Caco-2 (cell line): Measurements from ENCODE around the gene LGR6. TPM values are rescaled to one million over a fixed set of nuclear protein-coding genes. Genes with fewer than 3 reads are reported as not detected.

Experiments
- BruUV-seq: library from RNA; stranded (reverse); fragments of 400-500 nt; replicated peaks from 2 replicates; lab custom pipeline; 2021; lab: Mats Ljungman, UMichigan
- CTCF ChIA-PET: fragments of 300-600 bp; sonication (Branson Sonifier 250); formaldehyde crosslinking; loops from one replicate; lab custom pipeline; 2022; ENCODE audit warnings: antibody characterized with exemption; lab: Charles Lee
- POLR2A ChIA-PET: fragments of 300-600 bp; sonication (Branson Sonifier 250); formaldehyde crosslinking; loops from one replicate; lab custom pipeline; 2022; ENCODE audit warnings: antibody characterized with exemption; lab: Charles Lee
- DNase-seq, 2 experiments: peaks; one replicate each; pipeline versions ENCODE4 v3.0.0 to v3.0.0-alpha.2; 2020 to 2022
- H3K27me3 ChIP-seq: replicated peaks from 2 replicates; pipeline ENCODE4 v1.6.0; 2011; ENCODE audit warnings: low read length; ENCODE audit not compliant: control insufficient read depth, insufficient read depth
- H3K36me3 ChIP-seq: 2 replicates; pipeline ENCODE4 v1.5.1; 2011; ENCODE audit warnings: low read length; ENCODE audit not compliant: control insufficient read depth, insufficient read depth
- H3K4me1 ChIP-seq: fragments of 250-450 bp; sonication (Bioruptor Pico); 2 replicates; pipeline ENCODE4 v1.5.1; 2020; ENCODE audit warnings: mild to moderate bottlenecking
- H3K4me3 ChIP-seq: 2 replicates; pipeline ENCODE4 v1.5.1; 2011; ENCODE audit warnings: low read depth, mild to moderate bottlenecking, control low read depth, low read length
- H3K9me3 ChIP-seq: fragments of 250-450 bp; sonication (Bioruptor Pico); 2 replicates; pipeline ENCODE4 v1.5.1; 2020; ENCODE audit warnings: mild to moderate bottlenecking, moderate library complexity
- H3K27ac Mint-ChIP-seq: one replicate; pipeline ENCODE4 v1.8.0; 2022; ENCODE audit warnings: mixed read lengths; ENCODE audit not compliant: unreplicated experiment
- H3K27me3 Mint-ChIP-seq: one replicate; pipeline ENCODE4 v1.8.0; 2022; ENCODE audit warnings: mixed read lengths; ENCODE audit not compliant: insufficient read depth, unreplicated experiment
- H3K36me3 Mint-ChIP-seq: one replicate; pipeline ENCODE4 v1.8.0; 2022; ENCODE audit warnings: mild to moderate bottlenecking, mixed read lengths; ENCODE audit not compliant: insufficient read depth, unreplicated experiment
- H3K4me1 Mint-ChIP-seq: one replicate; pipeline ENCODE4 v1.8.0; 2022; ENCODE audit warnings: low read depth, mixed read lengths; ENCODE audit not compliant: unreplicated experiment
- H3K4me3 Mint-ChIP-seq: one replicate; pipeline ENCODE4 v1.8.0; 2022; ENCODE audit warnings: mild to moderate bottlenecking, moderate library complexity, mixed read lengths; ENCODE audit not compliant: unreplicated experiment
- H3K9me3 Mint-ChIP-seq: one replicate; pipeline ENCODE4 v1.8.0; 2022; ENCODE audit warnings: mixed read lengths; ENCODE audit not compliant: unreplicated experiment
- CTCF ChIP-seq, 2 experiments: fragments of 200-600 bp in 1 of 2; IDR thresholded peaks; 1 replicate in 1 of 2; 2 replicates in 1 of 2; pipeline versions ENCODE4 v1.5.1 to v1.8.0; 2011 to 2022; ENCODE audit warnings: antibody characterized with exemption in 1 of 2, control low read depth in 1 of 2, inconsistent platforms in 1 of 2, low read depth in 1 of 2, low read length in 1 of 2, mild to moderate bottlenecking in 1 of 2, moderate library complexity in 1 of 2; ENCODE audit not compliant: insufficient read depth in 1 of 2, severe bottlenecking in 1 of 2, unreplicated experiment in 1 of 2
- intact Hi-C: fragments of 100-400 bp; cut with micrococcal nuclease; formaldehyde crosslinking; loops from one replicate; pipeline ENCODE4 v1.10.0; 2022; ENCODE audit not compliant: unreplicated experiment
- total RNA-seq: library from RNA; stranded (reverse); gene quantifications from 2 replicates; pipeline ENCODE4 v1.2.3, GENCODE V29; 2022

Gene LGR6
- total RNA-seq, 1 experiment from 2014 or later = 0.36 TPM

- H3K9me3 ChIP-seq = no peaks in the 10 kb centered on the region
- no peaks in the 10 kb centered on the region for H3K27me3 Mint-ChIP-seq
- no peak for TF ChIP-seq CTCF (IDR thresholded peaks at IDR 0.05; ENCODE audit: insufficient read depth in 1 of 2, low read depth in 1 of 2, low read length in 1 of 2, severe bottlenecking in 1 of 2, unreplicated experiment in 1 of 2)
- BruUV-seq = no TSS peak
- no peaks in the 10 kb centered on the region for H3K27me3 ChIP-seq
- ChIA-PET CTCF (interaction anchor here (1.0 kb wide), 1 partner anchor 137 kb away, joined by 3 read pairs; no protein-coding TSS in a partner anchor), POLR2A (no interaction called here)
- intact Hi-C loops = no loop called here
- H3K4me1 Mint-ChIP-seq = peaks cover 7% of the 10 kb centered on the region
- no peak for DNase-seq
- H3K9me3 Mint-ChIP-seq = no peaks in the 10 kb centered on the region
- no peak overlapping the region for H3K27ac Mint-ChIP-seq
- peaks cover 48% of the 10 kb centered on the region for H3K36me3 Mint-ChIP-seq
- H3K4me1 ChIP-seq = no peaks in the 10 kb centered on the region
- no peak overlapping the region for H3K4me3 Mint-ChIP-seq
- H3K4me3 ChIP-seq = no peak overlapping the region
- H3K36me3 ChIP-seq = peaks cover 1% of the 10 kb centered on the region; the same call in 1 of the 2 replicates
Measured at GRCh38 chr1:202329891-202330290, 136.3 kb downstream of the LGR6 start.

- ChIA-PET CTCF (no interaction called here), POLR2A (no interaction called here)
- Mint-ChIP-seq H3K27ac (no peak overlapping the region), H3K4me1 (peaks cover 7% of the 10 kb centered on the region), H3K27me3 (no peaks in the 10 kb centered on the region), H3K9me3 (no peaks in the 10 kb centered on the region), H3K36me3 (peaks cover 45% of the 10 kb centered on the region), H3K4me3 (no peak overlapping the region)
- no peak overlapping the region for H3K4me3 ChIP-seq
- no peaks in the 10 kb centered on the region for H3K27me3 ChIP-seq
- TF ChIP-seq CTCF (IDR thresholded peaks at IDR 0.05; ENCODE audit: insufficient read depth in 1 of 2, low read depth in 1 of 2, low read length in 1 of 2, severe bottlenecking in 1 of 2, unreplicated experiment in 1 of 2) = no peak
- intact Hi-C loops = no loop called here
- no peaks in the 10 kb centered on the region for H3K9me3 ChIP-seq
- BruUV-seq = no TSS peak
- DNase-seq = no peak
- peaks cover 1% of the 10 kb centered on the region; the same call in 1 of the 2 replicates for H3K36me3 ChIP-seq
- H3K4me1 ChIP-seq = no peaks in the 10 kb centered on the region
Measured at GRCh38 chr1:202333861-202334260, 140.3 kb downstream of the LGR6 start.

- ChIA-PET POLR2A (interaction anchor here (0.6 kb wide), 1 partner anchor 137 kb away, joined by 3 read pairs; no protein-coding TSS in a partner anchor), CTCF (interaction anchor here (0.9 kb wide), 1 partner anchor 376 kb away, joined by 3 read pairs; no protein-coding TSS in a partner anchor)
- H3K4me1 Mint-ChIP-seq = peaks cover 16% of the 10 kb centered on the region
- TF ChIP-seq CTCF (IDR thresholded peaks at IDR 0.05; ENCODE audit: insufficient read depth in 1 of 2, low read depth in 1 of 2, low read length in 1 of 2, severe bottlenecking in 1 of 2, unreplicated experiment in 1 of 2) = peak; percentile 75 to 76
- H3K4me3 Mint-ChIP-seq = peak overlapping the region; percentile 21
- intact Hi-C loops = loop anchor here (1.0 to 10.0 kb wide), 4 partner anchors 91 to 376 kb away; no protein-coding TSS in a partner anchor
- Histone ChIP-seq H3K36me3 (no peaks in the 10 kb centered on the region), H3K27me3 (no peaks in the 10 kb centered on the region), H3K9me3 (no peaks in the 10 kb centered on the region), H3K4me3 (no peak overlapping the region; the same call in 1 of the 2 replicates), H3K4me1 (no peaks in the 10 kb centered on the region)
- no peak overlapping the region for H3K27ac Mint-ChIP-seq
- no peaks in the 10 kb centered on the region for H3K9me3 Mint-ChIP-seq
- peaks cover 14% of the 10 kb centered on the region for H3K36me3 Mint-ChIP-seq
- no peaks in the 10 kb centered on the region for H3K27me3 Mint-ChIP-seq
- peak in 1 of 2 experiments; percentile 55 for DNase-seq
- BruUV-seq = no TSS peak
Measured at GRCh38 chr1:202343652-202344349, 150.2 kb downstream of the LGR6 start.
